HS-27A (cell line): ENCODE results near the gene LCP2.

ENCODE experiments used
- DNase-seq: peaks from one replicate; pipeline ENCODE4 v3.0.0-alpha.2; 2012; ENCODE audit warnings: low read depth, missing footprints

Gene LCP2

DNA sequence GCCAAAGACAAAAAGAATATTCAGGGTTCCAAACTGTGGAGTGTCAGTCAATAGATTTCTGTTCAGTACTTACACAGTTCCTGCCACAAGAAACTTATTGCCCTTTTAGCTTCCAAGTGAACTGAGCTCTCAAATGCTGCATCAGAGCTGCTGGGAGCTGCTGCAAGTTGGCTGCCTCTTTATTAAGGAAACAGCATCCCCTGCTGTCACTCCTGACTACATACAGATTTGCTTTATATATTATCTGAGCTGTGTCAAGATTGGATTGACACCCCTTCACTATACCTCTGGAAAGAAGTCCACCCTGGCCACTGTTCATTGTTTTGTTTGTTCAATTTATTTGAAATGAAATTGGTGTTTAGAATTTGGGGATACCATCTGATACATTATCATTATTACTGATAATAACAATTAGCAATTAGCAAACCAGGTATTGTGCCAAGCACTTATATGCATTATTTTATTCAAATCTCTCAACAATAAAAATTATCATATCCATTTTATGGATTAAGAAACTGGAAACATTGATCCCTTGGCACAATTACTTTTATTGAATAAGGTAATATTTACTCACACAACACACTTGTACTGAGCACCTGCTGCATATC lies 81.2 kb downstream of the LCP2 start:
- DNase-seq: no peak

DNA sequence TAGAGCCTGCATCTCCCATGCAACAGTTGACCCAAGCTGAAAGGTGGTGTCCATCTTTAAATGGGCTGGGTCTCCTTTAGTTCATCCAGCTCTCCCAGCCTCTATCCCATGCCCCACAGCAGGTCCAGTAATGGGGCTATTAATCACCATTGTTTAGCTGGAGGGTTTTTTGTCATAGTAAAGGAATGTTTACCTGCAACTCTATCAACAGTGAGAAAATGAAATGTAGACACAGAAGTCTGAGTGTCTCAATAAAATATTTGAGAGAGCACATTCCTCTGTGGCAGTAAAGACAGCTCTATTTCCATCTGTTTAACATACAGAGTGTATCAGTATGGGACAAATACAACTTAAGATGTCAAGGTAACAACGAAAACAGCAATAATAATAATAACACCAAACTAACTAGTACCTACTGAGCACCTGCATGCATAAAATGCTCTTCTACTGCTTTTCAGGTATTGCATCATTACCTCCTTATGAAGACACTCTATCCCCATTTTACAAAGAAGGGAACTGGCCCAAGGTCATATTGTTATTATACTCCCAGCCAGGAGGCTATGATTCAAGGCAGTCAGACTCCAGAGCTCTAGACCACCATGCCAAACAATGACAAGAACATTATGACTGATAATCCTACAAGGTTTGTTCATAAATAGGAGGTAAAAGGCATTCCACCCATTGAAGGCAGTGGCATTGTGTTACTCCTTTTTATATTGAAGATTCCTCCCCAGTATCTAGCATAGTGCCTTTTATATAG lies 85.8 kb downstream of the LCP2 start:
- no peak for DNase-seq

DNA sequence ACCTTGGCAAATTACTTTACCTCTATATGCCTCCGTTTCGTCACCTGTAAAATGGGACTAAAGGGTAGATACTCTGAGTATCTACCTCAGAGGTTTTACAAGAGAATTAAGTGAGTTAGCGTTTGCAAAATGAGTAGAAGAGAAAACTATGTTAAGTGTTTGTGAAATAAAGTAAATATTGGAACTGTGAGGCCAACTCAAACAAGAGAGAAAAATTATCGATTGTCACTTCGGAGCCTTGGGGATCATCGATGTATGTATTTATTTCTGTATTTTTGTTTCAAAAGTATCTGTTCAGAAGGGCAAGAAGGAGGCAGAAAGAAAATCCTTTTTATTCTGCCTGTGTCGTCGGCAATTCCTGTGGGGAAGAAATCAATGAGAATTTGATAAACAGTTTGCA lies 90.6 kb downstream of the LCP2 start:
- DNase-seq: no peak

DNA sequence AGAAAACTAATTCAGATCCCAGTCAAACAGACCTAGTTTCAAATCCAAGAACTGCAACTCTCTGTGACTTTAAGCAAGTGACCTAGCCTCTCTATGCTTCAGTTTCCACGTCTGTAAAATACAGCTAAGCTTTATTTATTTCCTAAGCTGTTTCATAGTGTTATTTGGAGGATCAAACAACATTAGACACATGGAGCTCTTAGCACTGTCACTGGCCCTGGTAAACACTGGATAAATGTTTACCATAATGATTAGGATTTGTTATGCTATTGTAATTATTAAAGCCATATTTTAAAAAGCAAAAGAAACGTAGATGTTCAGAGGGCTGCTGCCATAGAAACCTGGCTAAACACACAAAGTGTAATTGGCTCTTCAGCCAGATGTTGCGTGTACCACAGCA lies 91.4 kb downstream of the LCP2 start:
- DNase-seq: no peak

DNA sequence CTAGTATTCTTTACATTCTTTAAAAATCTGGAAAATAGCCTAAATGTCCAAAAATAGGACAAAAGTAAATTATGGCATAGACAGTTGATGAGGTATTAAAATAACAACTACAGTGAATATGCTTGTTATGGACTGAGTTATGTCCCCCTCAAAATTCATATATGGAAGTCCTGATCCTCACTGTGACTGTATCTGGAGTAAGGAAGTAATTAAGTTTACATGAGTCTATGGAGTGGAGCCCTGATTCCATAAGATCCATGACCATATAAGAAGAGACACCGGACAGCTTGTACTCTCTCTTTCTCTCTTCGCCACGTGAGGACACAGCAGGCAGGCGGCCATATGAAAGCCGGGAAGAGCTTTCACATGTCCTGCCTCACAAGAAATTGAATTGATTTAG lies 93.4 kb downstream of the LCP2 start:
- no peak for DNase-seq

DNA sequence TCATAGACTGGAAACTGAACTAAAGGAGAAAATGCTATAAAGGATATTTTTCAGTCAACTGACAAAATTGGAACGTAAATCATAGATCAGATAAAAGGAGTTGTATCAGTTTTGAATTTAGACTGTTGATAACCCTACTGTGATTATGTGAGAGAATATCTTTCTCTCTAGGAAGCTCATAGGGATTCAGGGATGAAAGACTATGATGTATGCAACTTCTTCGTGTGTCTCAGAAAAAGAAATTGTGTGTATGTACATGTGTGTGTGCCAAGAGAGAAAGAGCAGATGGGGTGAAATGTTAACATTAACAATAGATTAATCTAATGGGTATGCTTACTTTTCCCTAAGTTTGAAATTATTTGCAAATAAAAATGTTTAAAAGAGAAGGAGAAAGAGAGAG lies 95.5 kb downstream of the LCP2 start:
- no peak for DNase-seq

DNA sequence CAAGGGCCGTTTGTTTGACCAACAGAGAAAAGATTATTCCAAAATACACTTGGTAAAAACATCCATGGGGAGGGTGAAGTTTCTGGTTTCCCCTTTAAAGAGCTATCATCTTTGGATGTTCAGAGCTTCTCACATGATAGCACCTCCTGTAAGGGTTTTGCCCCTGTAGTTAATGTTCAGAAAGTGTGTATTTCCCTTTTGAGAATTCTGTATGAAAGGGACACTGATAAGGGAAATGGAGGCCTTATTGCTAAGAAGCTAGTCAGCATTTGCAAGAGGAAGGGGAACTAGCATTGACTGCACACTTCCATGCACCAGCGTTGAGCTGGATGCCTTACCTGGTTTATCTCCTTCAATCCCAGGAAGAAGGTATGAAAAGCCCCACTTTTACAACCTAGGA lies 96.3 kb downstream of the LCP2 start:
- no peak for DNase-seq

DNA sequence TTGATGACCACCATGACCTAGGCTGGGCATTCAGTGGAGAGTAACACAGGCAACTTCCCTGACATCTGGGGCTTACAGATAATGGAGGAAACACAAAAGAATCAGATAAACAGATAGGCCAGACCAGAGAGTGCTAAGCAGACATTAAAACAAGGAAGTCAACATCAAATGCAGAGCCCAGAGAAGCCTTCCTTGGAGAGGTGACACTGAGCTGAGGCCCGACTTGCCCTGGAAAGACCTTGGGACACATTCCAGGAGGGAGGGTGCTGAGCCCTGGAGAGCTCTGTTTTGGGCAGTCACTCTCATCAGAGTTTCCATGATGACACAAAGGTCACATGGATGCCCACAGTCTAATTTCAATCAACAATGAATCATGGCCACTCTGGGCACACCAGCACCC lies 96.7 kb downstream of the LCP2 start:
- no peak for DNase-seq
